Measurements from ENCODE around the gene NDUFA8. TPM values are rescaled to one million over a fixed set of nuclear protein-coding genes. Genes with fewer than 3 reads are reported as not detected.

NDUFA8 gene
- total RNA-seq, 1 experiment from 2014 or later: 84.6 TPM

GRCh38 chr9:122133263-122133983 is 26.2 kb downstream of the NDUFA8 start:
- H3F3A ChIP-seq (ENCODE audit: insufficient read depth, low read depth): no peaks in the 10 kb centered on the region
- no peaks in the 10 kb centered on the region for H3K9me2 ChIP-seq (ENCODE audit: insufficient read depth)
- ChIA-PET CTCF (no interaction called here), POLR2A (ENCODE audit: unreplicated experiment) (no interaction called here)
- BruUV-seq (replicated peaks): no TSS peak
- H2AFZ ChIP-seq: no peak overlapping the region
- intact Hi-C loops (cut with micrococcal nuclease; ENCODE audit: unreplicated experiment): no loop called here
- no peaks in the 10 kb centered on the region for H3K36me3 ChIP-seq (ENCODE audit: low read depth)
- H3K4me1 ChIP-seq (replicated peaks; ENCODE audit: insufficient read depth): no peaks in the 10 kb centered on the region
- H3K27ac ChIP-seq: no peak overlapping the region
- no peaks in the 10 kb centered on the region for H4K20me1 ChIP-seq (ENCODE audit: insufficient read depth)
- H3K4me3 ChIP-seq: no peak overlapping the region
- no peaks in the 10 kb centered on the region for H3K9me3 ChIP-seq (ENCODE audit: insufficient read depth, low read depth)
- no peak overlapping the region for H3K4me2 ChIP-seq
- no peaks in the 10 kb centered on the region for H3K79me2 ChIP-seq (ENCODE audit: low read depth)
- H3K27me3 ChIP-seq (ENCODE audit: insufficient read depth, low read depth): no peaks in the 10 kb centered on the region
- TF ChIP-seq CTCF (conservative IDR thresholded peaks at IDR 0.05): no peak
- DNase-seq: no peak

DNA sequence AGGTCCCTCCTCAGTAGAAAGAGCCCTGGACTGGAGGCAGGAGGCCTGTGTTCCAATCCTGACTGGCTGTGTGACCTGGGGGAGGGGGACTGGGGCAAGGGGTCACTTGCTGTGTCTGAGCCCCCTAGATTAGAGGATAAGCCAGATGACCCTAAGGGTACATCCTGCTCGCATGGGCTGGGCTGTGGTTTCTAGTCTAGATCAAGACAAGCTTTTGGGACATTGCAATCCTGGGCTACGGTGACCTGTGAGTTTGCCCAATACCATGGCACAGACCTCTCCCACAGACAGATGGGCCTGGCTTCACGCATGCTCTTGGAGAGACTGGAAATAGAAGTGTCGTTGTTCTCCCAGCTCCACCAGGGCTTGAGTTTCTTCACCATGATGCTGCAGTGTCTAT is 27.0 kb downstream of the NDUFA8 start:
- intact Hi-C loops (cut with micrococcal nuclease; ENCODE audit: unreplicated experiment): no loop called here
- no peak for TF ChIP-seq CTCF (conservative IDR thresholded peaks at IDR 0.05)
- TF ChIP-seq EZH2 (IDR thresholded peaks at IDR 0.05; ENCODE audit: low read depth): no peak
- no peaks in the 10 kb centered on the region for H3K9me3 ChIP-seq (ENCODE audit: insufficient read depth, low read depth)

GRCh38 chr9:122131401-122132001 is 28.1 kb downstream of the NDUFA8 start:
- no peak overlapping the region for H3K4me3 ChIP-seq
- H3K4me1 ChIP-seq (replicated peaks; ENCODE audit: insufficient read depth): no peaks in the 10 kb centered on the region
- no peak for DNase-seq
- no peaks in the 10 kb centered on the region for H3K9me3 ChIP-seq (ENCODE audit: insufficient read depth, low read depth)
- intact Hi-C loops (cut with micrococcal nuclease; ENCODE audit: unreplicated experiment): no loop called here
- ChIA-PET POLR2A (ENCODE audit: unreplicated experiment) (no interaction called here), CTCF (no interaction called here)
- no peak overlapping the region for H2AFZ ChIP-seq
- no peak overlapping the region for H3K27ac ChIP-seq
- no peak overlapping the region for H3K4me2 ChIP-seq
- H3K79me2 ChIP-seq (ENCODE audit: low read depth): no peaks in the 10 kb centered on the region
- H3K9me2 ChIP-seq (ENCODE audit: insufficient read depth): no peaks in the 10 kb centered on the region
- no peak for TF ChIP-seq CTCF (conservative IDR thresholded peaks at IDR 0.05)
- TF ChIP-seq EZH2 (IDR thresholded peaks at IDR 0.05; ENCODE audit: low read depth): no peak
- no TSS peak for BruUV-seq (replicated peaks)
- H3F3A ChIP-seq (ENCODE audit: insufficient read depth, low read depth): no peaks in the 10 kb centered on the region
- no peaks in the 10 kb centered on the region for H4K20me1 ChIP-seq (ENCODE audit: insufficient read depth)
- no peaks in the 10 kb centered on the region for H3K27me3 ChIP-seq (ENCODE audit: insufficient read depth, low read depth)
- no peaks in the 10 kb centered on the region for H3K36me3 ChIP-seq (ENCODE audit: low read depth)

More for the DNA sequence above, 27.0 kb downstream of the NDUFA8 start:
- H3K36me3 ChIP-seq (ENCODE audit: low read depth): no peaks in the 10 kb centered on the region
- H3K27ac ChIP-seq: no peak overlapping the region
- no peaks in the 10 kb centered on the region for H3K4me1 ChIP-seq (replicated peaks; ENCODE audit: insufficient read depth)
- H3F3A ChIP-seq (ENCODE audit: insufficient read depth, low read depth): no peaks in the 10 kb centered on the region
- no peaks in the 10 kb centered on the region for H3K79me2 ChIP-seq (ENCODE audit: low read depth)
- no peak overlapping the region for H2AFZ ChIP-seq
- DNase-seq: no peak
- no peaks in the 10 kb centered on the region for H3K27me3 ChIP-seq (ENCODE audit: insufficient read depth, low read depth)
- H3K9me2 ChIP-seq (ENCODE audit: insufficient read depth): no peaks in the 10 kb centered on the region
- no TSS peak for BruUV-seq (replicated peaks)
- H4K20me1 ChIP-seq (ENCODE audit: insufficient read depth): no peaks in the 10 kb centered on the region
- POLR2A ChIA-PET (ENCODE audit: unreplicated experiment): interaction anchor here (0.5 kb wide), 1 partner anchor 81 kb away, joined by 5 read pairs; no protein-coding TSS in a partner anchor
- CTCF ChIA-PET: no interaction called here
- H3K4me2 ChIP-seq: no peak overlapping the region
- H3K4me3 ChIP-seq: no peak overlapping the region

Data from PC-9 (cell line).